Type B pancreatic cell (in vitro differentiated cells): ENCODE results near the gene ADISSP. TPM values are rescaled to one million over a fixed set of nuclear protein-coding genes. Genes with fewer than 3 reads are reported as not detected.
A peak's percentile ranks its signal among the peaks of the same experiment; 100 is the strongest.

Experiments used
- DNase-seq: peaks from one replicate; pipeline ENCODE4 v3.0.0; 2021; ENCODE audit warnings: mixed read lengths; ENCODE audit not compliant: unreplicated experiment; ENCODE audit errors: extremely low spot score
- H3K27ac Mint-ChIP-seq: 2 replicates; pipeline ENCODE4 v1.8.0; 2021; ENCODE audit warnings: mild to moderate bottlenecking, mixed read lengths
- H3K27me3 Mint-ChIP-seq: 2 replicates; pipeline ENCODE4 v1.8.0; 2021; ENCODE audit warnings: mixed read lengths
- H3K36me3 Mint-ChIP-seq: 2 replicates; pipeline ENCODE4 v1.8.0; 2021; ENCODE audit warnings: mixed read lengths
- H3K4me1 Mint-ChIP-seq: one replicate; pipeline ENCODE4 v1.8.0; 2021; ENCODE audit warnings: mixed read lengths; ENCODE audit not compliant: unreplicated experiment
- H3K4me3 Mint-ChIP-seq: 2 replicates; pipeline ENCODE4 v1.8.0; 2021; ENCODE audit warnings: mild to moderate bottlenecking, mixed read lengths
- H3K9me3 Mint-ChIP-seq: 2 replicates; pipeline ENCODE4 v1.8.0; 2021; ENCODE audit warnings: mixed read lengths
- CTCF ChIP-seq: fragments of 200-600 bp; sonication (generic); conservative IDR thresholded peaks from 2 replicates; pipeline ENCODE4 v1.5.0; 2021; ENCODE audit warnings: antibody characterized with exemption, mild to moderate bottlenecking
- total RNA-seq: library from RNA; stranded (reverse); gene quantifications from 2 replicates; pipeline ENCODE4 v1.2.1, GENCODE V29; 2021; ENCODE audit warnings: low replicate concordance

ADISSP gene
- total RNA-seq, 1 donor from 2014 or later = 49.4 TPM

DNA sequence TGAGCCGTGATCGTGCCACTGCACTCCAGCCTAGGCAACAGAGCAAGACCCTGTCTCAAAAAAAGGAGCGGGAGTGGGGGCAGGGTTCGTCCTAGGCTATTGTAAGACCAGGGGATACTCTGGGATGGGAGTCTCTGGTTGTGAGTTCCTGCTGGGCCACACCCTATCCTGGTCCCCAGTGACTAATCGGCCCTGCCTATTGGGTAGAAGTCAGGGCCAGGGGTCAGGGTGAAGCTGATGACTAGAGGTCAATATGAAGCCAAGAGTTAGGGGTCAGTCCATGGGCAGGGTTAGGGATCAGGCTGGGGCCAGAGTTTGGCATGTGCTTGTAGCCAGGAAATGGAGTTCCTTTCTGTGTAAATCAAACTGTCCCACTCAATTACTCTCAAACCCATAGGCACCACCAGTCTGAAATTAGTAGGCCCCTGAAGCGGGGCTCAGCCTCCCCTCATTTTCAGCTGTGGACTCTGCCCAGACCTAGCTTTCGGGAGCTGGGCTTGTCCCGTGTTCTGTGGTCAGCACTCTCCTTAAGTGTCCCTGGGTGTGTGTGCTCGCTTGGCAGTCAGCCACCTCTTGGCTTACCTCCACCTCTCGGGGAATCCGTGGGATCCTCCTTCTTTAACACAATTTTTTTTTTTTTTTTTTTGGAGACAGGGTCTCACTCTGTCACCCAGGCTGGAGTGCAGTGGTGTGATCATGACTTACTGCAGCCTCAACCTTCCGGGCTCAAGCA lies 33.3 kb downstream of the ADISSP start:
- Mint-ChIP-seq H3K4me3 (no peak overlapping the region), H3K36me3 (no peaks in the 10 kb centered on the region), H3K4me1 (peaks cover 36% of the 10 kb centered on the region), H3K27ac (no peak overlapping the region), H3K9me3 (no peaks in the 10 kb centered on the region), H3K27me3 (peaks cover 27% of the 10 kb centered on the region)
- DNase-seq = no peak
- no peak for TF ChIP-seq CTCF

GRCh38 chr20:3733119-3733995 lies 34.2 kb downstream of the ADISSP start:
- H3K27me3 Mint-ChIP-seq = peaks cover 28% of the 10 kb centered on the region

DNA sequence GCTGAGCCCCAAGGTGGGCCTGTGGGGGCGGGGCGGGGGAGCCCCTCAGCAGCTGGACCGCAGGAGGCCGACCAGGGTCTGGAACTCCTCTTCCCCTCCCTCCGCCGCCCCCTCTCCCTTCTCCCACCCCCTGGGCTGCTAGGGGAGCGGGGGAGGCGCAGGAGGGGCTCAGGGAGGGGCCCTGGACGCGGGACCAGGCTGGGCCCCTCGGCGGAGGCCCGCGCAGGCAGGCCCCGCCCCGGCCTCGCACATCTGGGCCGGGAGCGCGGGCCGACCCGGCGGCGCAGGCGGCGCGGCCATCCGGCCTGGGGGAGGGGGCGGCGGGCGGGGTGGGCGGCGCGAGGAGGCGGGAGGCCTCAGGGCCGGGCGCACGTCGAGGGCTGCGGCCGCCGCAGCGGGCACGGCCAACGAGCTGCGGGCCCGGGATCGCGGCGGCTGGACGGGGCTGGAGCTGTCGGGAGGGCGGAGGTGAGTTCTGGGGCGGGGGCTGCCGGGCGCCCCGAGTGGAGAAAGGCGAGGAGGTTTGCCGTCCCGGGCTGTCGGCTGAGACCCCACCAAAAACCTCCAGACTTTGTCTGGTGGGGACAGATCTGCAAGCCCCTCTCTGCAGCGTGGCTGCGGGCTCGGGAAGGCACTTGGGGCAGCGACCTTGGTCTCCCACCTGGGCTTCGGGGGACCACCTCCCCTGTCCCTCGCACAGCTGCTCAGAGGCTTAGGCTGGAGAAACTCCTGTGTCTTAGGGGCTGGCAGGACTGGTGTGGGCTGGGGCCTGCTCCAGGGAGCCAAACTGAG lies 35.0 kb downstream of the ADISSP start, which contains the start of gene HSPA12B:
TSS of gene HSPA12B (plus strand) at position 359 of the 792 bp plus-strand sequence. CDS start 5,990 bp downstream, outside the sequence.
- peak within 1 kb of the TSS; percentile 51 for H3K4me3 Mint-ChIP-seq
- TF ChIP-seq CTCF = no peak
- H3K27me3 Mint-ChIP-seq = peaks cover 37% of the 10 kb centered on the region
- H3K27ac Mint-ChIP-seq = no peak within 1 kb of the TSS
- H3K36me3 Mint-ChIP-seq = no peaks in the 10 kb centered on the region
- DNase-seq = no peak
- peaks cover 36% of the 10 kb centered on the region for H3K4me1 Mint-ChIP-seq
- no peaks in the 10 kb centered on the region for H3K9me3 Mint-ChIP-seq

More at GRCh38 chr20:3733119-3733995, 34.2 kb downstream of the ADISSP start:
- no peak for DNase-seq
- Mint-ChIP-seq H3K27ac (no peak overlapping the region), H3K4me1 (peaks cover 29% of the 10 kb centered on the region), H3K4me3 (peak overlapping the region; percentile 51), H3K9me3 (no peaks in the 10 kb centered on the region), H3K36me3 (no peaks in the 10 kb centered on the region)
- TF ChIP-seq CTCF = no peak

GRCh38 chr20:3731944-3732326 lies 35.6 kb downstream of the ADISSP start:
- no peak for TF ChIP-seq CTCF
- H3K9me3 Mint-ChIP-seq = no peaks in the 10 kb centered on the region
- DNase-seq = no peak
- H3K36me3 Mint-ChIP-seq = no peaks in the 10 kb centered on the region
- H3K27ac Mint-ChIP-seq = no peak overlapping the region
- H3K4me3 Mint-ChIP-seq = no peak overlapping the region
- peaks cover 43% of the 10 kb centered on the region for H3K27me3 Mint-ChIP-seq
- H3K4me1 Mint-ChIP-seq = peaks cover 36% of the 10 kb centered on the region

- H3K9me3 Mint-ChIP-seq = no peaks in the 10 kb centered on the region
- DNase-seq = no peak
- H3K36me3 Mint-ChIP-seq = no peaks in the 10 kb centered on the region
- peaks cover 30% of the 10 kb centered on the region for H3K4me1 Mint-ChIP-seq
- no peak for TF ChIP-seq CTCF
- no peak overlapping the region for H3K4me3 Mint-ChIP-seq
- no peak overlapping the region for H3K27ac Mint-ChIP-seq
- peaks cover 44% of the 10 kb centered on the region for H3K27me3 Mint-ChIP-seq
Observed at GRCh38 chr20:3730803-3731672, 36.5 kb downstream of the ADISSP start.
